ENCODE data around the gene UCHL3. TPM values are rescaled to one million over a fixed set of nuclear protein-coding genes. Genes with fewer than 3 reads are reported as not detected.

Gene UCHL3
- 46.8 and 49.2 TPM in 2 replicates for total RNA-seq
- 23.6 and 31.3 TPM in 2 replicates for polyA plus RNA-seq
- 56.3 and 56.5 TPM in 2 replicates for polyA plus RNA-seq (2011; cell fraction: cytosol; rRNA removed)
- 26.2 and 29.8 TPM in 2 replicates for polyA plus RNA-seq (2011; cell fraction: nucleus; rRNA removed)
- 67.5 and 109 TPM in 2 replicates for polyA plus RNA-seq (2012)
- polyA minus RNA-seq = 11.7 and 12.2 TPM in 2 replicates
- 16.6 TPM for polyA minus RNA-seq (2011; cell fraction: cytosol; rRNA and poly(A)+ RNA removed)
- 8.2 and 8.5 TPM in 2 replicates for polyA minus RNA-seq (2011; cell fraction: nucleus; rRNA and poly(A)+ RNA removed)
- Bru-seq, nascent RNA = percentile 67 among the genes with signal in this experiment
- percentile 95 among the genes with signal in this experiment for BruChase-seq, experiment 1, labeled RNA remaining after a 6-hour chase
- percentile 85 among the genes with signal in this experiment for BruChase-seq, experiment 2, labeled RNA remaining after a 2-hour chase
- long read RNA-seq, transcript UCHL3-206 (8 exons, 1,050 nt) = major isoform, 8 of 34 reads
- long read RNA-seq, partial matches to known transcripts = 12 of 34 reads
- long read RNA-seq, other reads (novel, unspliced or antisense) = 12 of 34 reads

DNA sequence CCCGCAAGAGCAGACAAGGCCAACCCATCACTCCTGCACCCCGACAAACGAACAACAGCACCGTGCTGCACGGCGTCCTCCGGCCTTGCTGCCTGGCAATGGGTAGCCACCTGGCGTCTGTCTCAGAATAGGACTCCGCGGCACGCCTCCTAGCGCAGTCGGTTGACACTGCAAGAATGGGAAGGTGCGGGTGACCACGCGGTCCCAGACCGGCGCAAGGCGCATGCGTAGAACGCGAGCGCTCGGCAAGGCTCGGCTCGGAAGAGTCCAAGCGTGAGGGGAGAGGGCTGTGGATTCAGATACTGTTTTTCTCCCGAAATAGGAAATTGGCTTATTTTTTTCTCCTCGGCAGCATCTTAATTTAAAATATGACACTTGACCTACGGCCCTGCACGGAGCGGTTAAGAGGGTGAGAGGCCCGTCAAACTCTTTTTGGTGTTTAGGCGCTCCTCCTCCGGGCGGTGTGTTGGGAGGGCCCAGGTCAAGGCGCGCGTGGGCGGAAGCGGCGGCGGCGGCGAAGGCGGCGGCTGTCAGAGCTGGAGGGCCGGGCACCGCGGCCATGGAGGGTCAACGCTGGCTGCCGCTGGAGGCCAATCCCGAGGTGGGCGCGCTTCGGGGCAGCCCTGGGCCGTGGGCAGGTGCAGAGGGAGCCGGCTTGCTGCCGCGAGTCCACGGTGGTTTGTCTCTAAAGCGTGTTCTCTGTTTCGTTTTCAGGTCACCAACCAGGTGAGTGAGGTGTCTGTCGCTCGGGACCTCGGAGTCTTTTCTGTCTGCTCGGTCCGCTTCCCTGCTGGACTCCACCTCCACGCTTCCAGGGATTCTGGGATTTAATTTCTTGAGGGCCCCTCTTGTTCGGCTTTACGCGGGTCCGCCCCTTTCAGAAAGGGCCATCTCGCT is at the start of gene UCHL3:
Gene UCHL3 (plus strand): TSS at position 530 of the 897 bp plus-strand sequence. CDS start 30 bp downstream, at position 560.
- peak within 1 kb of the TSS; percentile 81 to 92 (median 86) for H3K4me3 ChIP-seq (replicated peaks in 1 of 3; ENCODE audit: insufficient read depth in 1 of 3, low read depth in 1 of 3, low read length in 3 of 3)
- intact Hi-C loops (cut with micrococcal nuclease) = loop anchor here (1.0 kb wide), 4 partner anchors 11 to 183 kb away; partner anchors contain the start of gene TBC1D4
- BruUV-seq (replicated peaks) = TSS peak; percentile 80
- H3K9ac ChIP-seq (replicated peaks; ENCODE audit: extremely low read depth, insufficient read depth, low read length) = peak within 1 kb of the TSS; percentile 97
- H3K79me2 ChIP-seq (ENCODE audit: control insufficient read depth, insufficient read depth, low read length) = peaks cover 22% of the 10 kb centered on the region
- no peaks in the 10 kb centered on the region for H3K36me3 ChIP-seq (ENCODE audit: control insufficient read depth in 2 of 2, extremely low read depth in 1 of 2, insufficient read depth in 2 of 2, low read length in 2 of 2)
- H3K4me1 ChIP-seq (ENCODE audit: control insufficient read depth, extremely low read depth, insufficient read depth, low read length) = peaks cover 10% of the 10 kb centered on the region
- FAIRE-seq (peak; percentile 98), DNase-seq (ENCODE audit: low read depth, low spot score) (peak; percentile 95)
- CTCF ChIA-PET = interaction anchor here (0.6 to 1.7 kb wide), 6 partner anchors 10 to 320 kb away, joined by 3 to 15 read pairs (median 6); partner anchors contain the start of gene TBC1D4
- dilution Hi-C loops (cut with MboI; ENCODE audit: extremely low pct_ligation_motif_present, low sequenced_read_pairs) = no loop called here
- no peaks in the 10 kb centered on the region for H4K20me1 ChIP-seq (replicated peaks; ENCODE audit: control insufficient read depth, extremely low read depth, insufficient read depth, low read length)
- peak within 1 kb of the TSS; percentile 99 for H2AFZ ChIP-seq (ENCODE audit: low read depth, low read length)
- H3K9me3 ChIP-seq (replicated peaks; ENCODE audit: control insufficient read depth, insufficient read depth, low read length) = no peaks in the 10 kb centered on the region
- H3K27ac ChIP-seq (ENCODE audit: insufficient read depth, low read depth, low read length) = peak within 1 kb of the TSS; percentile 96
- peak within 1 kb of the TSS; percentile 98 for H3K4me2 ChIP-seq (ENCODE audit: insufficient read depth, low read length)
- TF ChIP-seq JUN (IDR thresholded peaks at IDR 0.05; ENCODE audit: borderline replicate concordance, insufficient read depth, insufficient read length, low read depth) (no peak), POLR2AphosphoS5 (IDR thresholded peaks at IDR 0.05; ENCODE audit: insufficient read depth, low read depth, low read length) (no peak), MAX (IDR thresholded peaks at IDR 0.05; ENCODE audit: insufficient read depth, insufficient read length) (peak; percentile 95), EZH2 (IDR thresholded peaks at IDR 0.05; ENCODE audit: borderline replicate concordance, low read depth, low read length, severe bottlenecking) (no peak), FOS (IDR thresholded peaks at IDR 0.05; ENCODE audit: borderline replicate concordance, insufficient read depth, low read length) (no peak), CTCF (IDR thresholded peaks at IDR 0.05; ENCODE audit: extremely low read depth in 1 of 2, insufficient read depth in 1 of 2, low read depth in 1 of 2, low read length in 2 of 2) (peak; percentile 78 to 91), POLR2A (IDR thresholded peaks at IDR 0.05; ENCODE audit: low read depth, low read length) (peak; percentile 84), GATA2 (IDR thresholded peaks at IDR 0.05; ENCODE audit: insufficient read depth, insufficient read length, low read depth, low read length) (no peak), MYC (IDR thresholded peaks at IDR 0.05; ENCODE audit: low read depth, low read length) (peak; percentile 93)
- no peaks in the 10 kb centered on the region for H3K27me3 ChIP-seq (ENCODE audit: control insufficient read depth in 2 of 2, insufficient read depth in 2 of 2, low read length in 2 of 2)
- POLR2A ChIA-PET = no interaction called here
- H3K9me1 ChIP-seq (replicated peaks; ENCODE audit: control insufficient read depth, extremely low read depth, insufficient read depth, low read length) = no peaks in the 10 kb centered on the region
